GM21619 (cell line): ENCODE measurements around the gene PTAFR.

ENCODE experiments used
- ATAC-seq: cut with Tn5 transposase; IDR thresholded peaks from one replicate; pipeline ENCODE4 v1.9.1; 2021; ENCODE audit not compliant: unreplicated experiment

PTAFR gene

GRCh38 chr1:28178690-28179485, 2.4 kb upstream of the PTAFR start:
- no peak for ATAC-seq

GRCh38 chr1:28175955-28176485, 470 bp downstream of the PTAFR start:
- no peak for ATAC-seq

- no peak for ATAC-seq
Measured at GRCh38 chr1:28173980-28174297, 2.6 kb downstream of the PTAFR start.

DNA sequence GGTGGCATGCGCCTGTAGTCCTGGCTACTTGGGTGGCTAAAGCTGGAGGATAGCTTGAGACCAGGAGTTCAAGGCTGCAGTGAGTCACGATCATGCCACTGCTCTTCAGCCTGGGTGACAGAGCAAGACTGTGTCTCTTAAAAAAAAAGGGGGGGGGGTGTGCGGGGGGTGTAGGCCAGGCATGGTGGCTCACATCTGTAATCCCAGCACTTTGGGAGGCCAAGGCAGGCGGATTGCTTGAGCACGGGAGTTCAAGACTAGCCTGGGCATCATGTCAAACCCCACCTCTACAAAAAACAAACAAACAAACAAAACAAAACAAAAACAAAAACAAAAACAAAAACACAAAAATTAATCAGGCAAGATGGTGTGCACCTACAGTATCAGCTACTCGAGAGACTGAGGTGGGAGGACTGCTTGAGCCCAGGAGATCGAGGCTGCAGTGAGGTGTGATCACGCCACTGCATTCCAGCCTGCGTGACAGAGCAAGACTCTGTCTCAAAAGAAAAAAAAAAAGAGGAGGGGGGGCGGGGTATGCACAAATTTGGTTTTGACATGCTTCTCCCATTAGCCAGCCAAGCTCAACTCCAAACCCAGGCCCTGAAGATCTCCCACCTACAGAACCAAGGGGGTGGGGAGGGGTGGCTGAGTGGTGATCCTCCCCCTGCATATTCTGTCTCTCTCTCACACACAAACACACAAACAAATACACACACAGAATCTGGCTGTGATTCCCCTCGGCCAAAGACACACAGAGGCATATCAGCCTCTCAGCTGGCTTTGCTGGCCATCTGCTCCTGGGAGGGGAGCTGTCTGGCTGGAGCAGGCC, 3.1 kb downstream of the PTAFR start:
- ATAC-seq, result no peak

GRCh38 chr1:28172713-28173150, 3.8 kb downstream of the PTAFR start:
- peak; percentile 63 for ATAC-seq

GRCh38 chr1:28171246-28171645, 5.2 kb downstream of the PTAFR start:
- ATAC-seq, result no peak

- ATAC-seq, result no peak
Measured at GRCh38 chr1:28170001-28170596, 6.4 kb downstream of the PTAFR start.

DNA sequence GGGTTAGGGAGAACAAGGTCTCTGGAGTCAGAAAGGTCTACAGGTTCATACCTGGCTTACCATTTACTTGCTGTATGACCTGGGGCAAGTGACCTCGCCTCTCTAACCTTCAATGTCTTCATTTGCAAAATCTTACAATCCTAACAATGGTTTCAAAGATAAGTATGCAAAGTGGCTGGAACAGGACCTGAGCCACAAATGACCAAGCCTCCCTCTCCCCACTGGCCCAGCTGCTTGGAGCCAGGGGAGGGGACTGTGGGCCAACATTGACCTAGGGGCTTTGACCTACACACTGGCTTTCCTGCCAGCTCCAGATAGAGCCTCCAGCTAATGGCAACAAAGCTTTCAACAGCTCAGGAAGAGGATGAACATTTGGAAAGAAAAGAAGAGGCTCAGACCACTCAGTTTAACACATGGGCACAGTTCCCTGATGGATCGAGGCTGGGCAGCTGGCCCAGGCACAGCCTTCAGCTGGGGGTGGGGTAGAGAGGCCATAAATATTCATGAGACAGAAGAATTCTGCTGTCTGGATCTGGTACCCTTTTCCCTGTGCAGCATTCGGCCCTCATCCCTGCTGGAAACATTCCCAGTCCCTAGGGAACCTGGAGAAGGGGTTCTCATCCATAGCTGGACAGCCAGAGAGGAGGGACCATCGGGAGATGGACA, 12.9 kb downstream of the PTAFR start:
- ATAC-seq, result no peak

DNA sequence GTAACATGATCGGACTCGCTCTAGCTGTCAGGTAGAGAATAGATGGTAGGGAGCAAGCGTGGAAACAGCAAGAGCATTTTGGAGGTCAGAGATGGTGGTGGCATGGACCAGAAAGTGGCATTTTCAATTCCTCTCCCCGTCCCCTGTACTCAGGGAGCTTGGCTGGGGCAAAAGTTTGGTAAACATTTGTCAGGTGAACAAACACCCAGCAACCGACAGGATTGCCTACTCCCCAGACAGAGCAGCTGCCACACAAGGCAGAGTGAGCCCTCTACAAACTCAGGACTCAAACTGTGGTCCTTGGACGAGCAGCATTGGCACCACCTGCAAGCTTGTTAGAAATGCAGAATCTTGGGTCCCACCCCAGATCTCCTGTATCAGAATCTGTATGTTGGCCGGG, 14.3 kb downstream of the PTAFR start:
- ATAC-seq, result no peak

- ATAC-seq, result no peak
Measured at GRCh38 chr1:28161751-28162150, 14.7 kb downstream of the PTAFR start.

DNA sequence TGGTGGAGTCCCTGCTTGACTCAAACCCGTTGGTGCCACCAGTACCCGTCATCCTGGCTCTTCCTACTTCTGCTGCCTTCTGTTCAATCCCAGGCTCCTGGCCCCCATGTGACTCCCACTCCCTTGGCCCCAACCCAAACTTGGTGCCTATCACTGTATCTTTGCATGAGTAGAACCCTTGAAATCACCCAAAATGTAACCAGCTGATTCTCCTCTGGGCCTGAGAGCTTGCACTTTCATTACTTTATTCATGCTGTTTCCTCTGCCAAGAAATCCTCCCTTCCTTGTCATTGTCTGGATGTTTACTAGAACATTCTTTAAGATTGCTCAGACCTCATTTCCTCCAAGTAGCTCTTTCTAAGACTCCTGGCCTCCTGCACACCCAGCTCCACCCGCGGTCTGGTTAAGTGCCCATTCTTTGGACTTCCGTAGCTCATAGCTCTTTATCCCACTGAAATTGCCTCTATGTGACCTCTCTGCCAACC, 15.7 kb downstream of the PTAFR start:
- ATAC-seq, result no peak

DNA sequence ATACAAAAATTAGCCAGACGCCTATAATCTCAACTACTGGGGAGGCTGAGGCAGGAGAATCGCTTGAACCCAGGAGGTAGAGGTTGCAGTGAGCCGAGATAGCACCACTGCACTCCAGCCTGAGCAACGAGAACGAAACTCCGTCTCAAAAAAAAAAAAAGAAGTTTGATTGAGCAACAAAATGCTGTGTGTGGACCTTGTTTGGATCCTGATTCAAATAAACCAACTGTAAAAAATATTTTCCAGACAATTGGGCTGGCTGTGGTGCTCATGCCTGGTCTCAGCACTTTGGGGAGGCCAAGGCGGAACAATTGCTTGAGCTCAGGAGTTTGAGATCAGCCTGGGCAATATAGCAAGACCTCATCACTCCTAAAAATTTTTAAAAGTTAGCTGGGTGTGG, 16.8 kb downstream of the PTAFR start:
- no peak for ATAC-seq

DNA sequence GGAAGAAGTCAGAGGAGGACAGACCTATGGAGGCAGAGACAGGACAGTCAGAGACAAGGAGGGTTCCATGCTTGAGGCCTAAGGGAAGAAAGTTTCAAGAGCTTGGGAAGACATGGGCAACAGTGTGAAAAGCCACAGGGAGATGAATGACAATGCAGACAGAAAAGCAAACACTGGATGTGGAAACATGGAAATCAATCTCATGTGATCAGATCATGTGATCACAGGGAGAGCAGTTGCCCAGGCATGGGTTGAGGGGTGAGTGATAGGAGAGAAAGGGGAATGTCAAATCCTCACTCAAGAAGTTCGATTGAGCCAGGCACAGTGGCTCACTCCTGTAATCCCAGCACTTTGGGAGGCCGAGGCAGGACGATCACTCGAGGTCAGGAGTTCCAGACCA, 17.2 kb downstream of the PTAFR start:
- ATAC-seq, result no peak

DNA sequence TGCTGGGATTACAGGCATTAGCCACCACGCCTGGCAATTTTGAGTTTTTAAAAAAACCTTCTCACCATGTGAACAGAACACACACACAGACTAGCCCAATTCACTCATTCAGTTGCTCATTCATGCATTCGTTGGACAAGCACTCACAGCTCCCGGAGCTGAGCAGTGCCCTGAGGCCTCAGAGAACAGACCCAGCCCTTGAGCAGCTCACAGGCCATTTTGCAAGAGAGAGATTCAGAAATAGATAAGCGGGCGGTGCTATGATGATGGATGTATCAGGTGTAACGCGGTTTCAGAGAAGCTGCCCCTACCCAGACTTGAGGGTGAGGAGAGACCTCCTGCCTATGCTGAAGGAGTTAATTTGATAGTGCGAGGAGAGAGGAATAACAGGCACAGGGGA, 18.6 kb downstream of the PTAFR start:
- no peak for ATAC-seq

- no peak for ATAC-seq
Measured at GRCh38 chr1:28156821-28157220, 19.7 kb downstream of the PTAFR start.

DNA sequence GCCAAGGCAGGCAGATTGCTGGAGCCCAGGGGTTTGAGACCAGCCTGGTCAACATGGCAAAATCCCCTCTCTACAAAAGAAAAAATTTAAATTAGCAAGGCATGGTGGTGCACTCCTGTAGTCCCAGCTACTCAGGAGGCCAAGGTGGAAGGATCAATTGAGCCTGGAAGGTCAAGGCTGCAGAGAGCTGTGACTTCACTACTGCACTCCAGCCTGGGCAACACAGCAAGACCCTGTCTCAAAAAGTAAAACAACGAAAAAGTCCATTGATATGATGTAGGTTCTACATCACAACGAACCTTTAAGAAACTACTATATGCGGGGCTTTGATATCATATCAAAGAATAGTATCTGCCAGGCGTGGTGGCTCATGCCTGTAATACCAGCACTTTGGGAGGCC, 20.9 kb downstream of the PTAFR start:
- ATAC-seq, result no peak

GRCh38 chr1:28154078-28154594, 22.4 kb downstream of the PTAFR start:
- ATAC-seq, result no peak

- no peak for ATAC-seq
Measured at GRCh38 chr1:28150125-28150780, 26.2 kb downstream of the PTAFR start.

DNA sequence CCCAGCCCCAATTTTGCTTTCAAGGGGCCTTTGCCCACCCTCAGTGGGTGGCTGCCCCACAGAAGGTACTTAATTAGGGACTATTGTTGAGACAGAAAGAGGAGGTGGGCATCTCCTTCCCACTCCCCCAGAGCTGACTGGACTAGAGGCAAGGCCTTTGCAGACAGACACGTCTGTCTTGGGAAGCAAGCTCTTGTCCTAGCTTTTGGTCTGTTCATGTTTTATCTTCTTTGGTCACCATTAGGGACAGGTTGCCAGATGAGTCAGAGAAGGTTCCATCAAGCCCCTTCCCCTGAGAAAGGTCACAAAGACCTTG, 27.7 kb downstream of the PTAFR start:
- no peak for ATAC-seq

DNA sequence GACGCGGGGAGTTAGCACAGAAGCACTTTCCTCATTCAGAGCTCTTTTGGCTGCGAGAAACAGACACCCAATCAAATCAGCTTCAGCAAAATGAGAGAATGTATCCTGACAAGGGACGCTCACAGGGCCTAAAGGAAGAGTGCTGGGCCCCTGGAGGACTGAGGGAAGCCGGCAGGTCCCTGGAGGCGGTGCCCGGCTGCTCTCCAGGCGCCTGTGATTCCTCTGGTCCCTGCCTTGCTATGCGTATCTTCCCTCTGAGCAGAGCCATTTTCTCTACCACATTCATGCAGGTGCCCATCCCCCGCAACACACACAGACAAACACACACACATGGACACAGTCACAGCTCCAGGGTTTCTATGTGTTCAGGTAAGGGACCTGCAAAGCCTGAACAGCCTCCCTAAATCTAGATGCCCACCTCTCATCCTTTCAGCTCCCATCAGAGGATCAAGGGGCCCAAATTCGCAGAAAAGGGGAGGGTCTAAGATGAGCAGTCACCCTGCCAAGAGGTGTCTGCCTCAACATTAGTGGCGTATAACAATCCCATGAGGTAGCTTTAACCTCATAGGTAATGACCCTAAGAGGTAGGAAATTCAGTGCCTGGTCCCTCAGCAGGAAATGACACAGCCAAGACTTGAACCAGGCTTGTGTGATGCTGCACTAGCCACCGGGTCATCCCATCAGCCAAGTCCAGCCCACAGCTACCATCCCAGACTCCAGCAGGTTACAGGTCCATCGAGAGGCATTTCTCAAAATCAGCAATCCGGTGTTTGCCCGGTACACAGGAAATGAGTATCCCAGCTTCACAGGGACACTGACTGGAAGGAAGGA, 29.0 kb downstream of the PTAFR start:
- peak; percentile 4 for ATAC-seq
